Activated T-cell treated with anti-CD3 and anti-CD28 coated beads, Interleukin-2, amount 50 U/mL, for 72 hours (primary cell): Measurements from ENCODE around the gene NMNAT1. TPM values are rescaled to one million over a fixed set of nuclear protein-coding genes. Genes with fewer than 3 reads are reported as not detected.
A peak's percentile ranks its signal among the peaks of the same experiment; 100 is the strongest.
"Not testable (repeated sequence)": the region's sequence is repeated elsewhere in the genome, so short reads cannot be mapped to it uniquely, and the experiment has no call there.

Experiments used
- ATAC-seq, 2 donors: fragments of 150-1000 bp; cut with Tn5 transposase; replicated peaks in 1 of 2; 2 replicates each; pipeline ENCODE4 v1.10.0; 2021; ENCODE audit warnings: moderate library complexity in 2 of 2, mild to moderate bottlenecking in 1 of 2
- DNase-seq, 2 donors: peaks; one replicate each; pipeline ENCODE4 v3.0.0; 2021 to 2022; ENCODE audit warnings: mixed read lengths in 1 of 2
- H3K27ac Mint-ChIP-seq: one replicate; pipeline ENCODE4 v1.8.0; 2022; ENCODE audit warnings: mild to moderate bottlenecking, moderate library complexity, mixed read lengths
- H3K27me3 Mint-ChIP-seq: one replicate; pipeline ENCODE4 v1.8.0; 2022; ENCODE audit warnings: low read depth, mixed read lengths
- H3K36me3 Mint-ChIP-seq, 2 donors: one replicate each; pipeline ENCODE4 v1.8.0; 2022; ENCODE audit warnings: mixed read lengths in 2 of 2, mild to moderate bottlenecking in 1 of 2; ENCODE audit not compliant: insufficient read depth in 2 of 2
- H3K4me1 Mint-ChIP-seq: one replicate; pipeline ENCODE4 v1.8.0; 2022; ENCODE audit warnings: low read depth, mixed read lengths
- H3K4me3 Mint-ChIP-seq, 2 donors: one replicate each; pipeline ENCODE4 v1.8.0; 2022; ENCODE audit warnings: mild to moderate bottlenecking in 2 of 2, mixed read lengths in 2 of 2, moderate library complexity in 2 of 2
- H3K9me3 Mint-ChIP-seq, 2 donors: one replicate each; pipeline ENCODE4 v1.8.0; 2022; ENCODE audit warnings: mixed read lengths in 2 of 2
- total RNA-seq, 2 donors: library from RNA; stranded (reverse); gene quantifications; one replicate each; pipeline ENCODE4 v1.2.3, GENCODE V29; 2022

NMNAT1 gene
- total RNA-seq, 2 donors from 2014 or later = 12.3 to 13.7 TPM

DNA sequence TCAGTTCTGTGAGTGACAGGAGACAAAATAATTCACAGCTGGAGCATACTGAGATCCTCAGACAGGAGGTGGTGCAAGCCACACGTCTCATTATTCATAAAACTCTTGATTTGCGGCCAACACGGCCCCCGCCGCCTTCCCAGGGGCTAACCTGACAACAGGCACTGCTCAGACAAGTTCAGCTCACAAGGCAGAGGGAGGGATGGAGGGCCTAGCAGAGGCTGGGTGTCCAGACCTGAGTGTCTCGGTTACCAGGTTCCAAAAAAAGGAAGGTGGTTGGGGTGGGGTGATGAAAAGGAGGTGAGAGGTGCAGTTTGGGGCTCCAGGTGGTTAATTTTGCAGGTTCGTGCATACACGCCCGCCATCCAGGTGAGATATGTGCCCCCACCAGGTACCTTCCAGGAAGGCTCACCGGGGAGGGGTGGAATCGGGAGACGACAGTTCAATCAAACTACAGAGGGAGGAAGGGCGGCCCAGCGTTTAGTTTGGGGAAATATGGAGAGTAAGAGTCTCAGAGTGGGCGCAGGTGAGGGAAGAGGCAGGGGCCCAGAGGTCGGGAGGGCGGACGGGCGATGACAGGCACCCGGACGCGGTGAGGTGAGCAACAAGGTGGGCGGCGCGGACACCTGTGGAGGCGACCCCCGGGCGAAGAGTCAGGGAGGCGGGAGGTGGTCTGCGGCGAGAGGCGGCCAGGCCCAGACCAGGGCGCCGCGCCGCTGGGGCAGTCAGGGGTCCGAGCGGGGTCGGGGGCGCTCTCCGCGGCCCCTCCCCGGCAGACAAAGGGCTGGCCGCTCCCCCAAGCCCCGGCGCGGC lies 33.8 kb upstream of the NMNAT1 start:
- Mint-ChIP-seq H3K9me3 (no peaks in the 10 kb centered on the region), H3K27ac (peak overlapping the region; percentile 54), H3K4me1 (peaks cover 66% of the 10 kb centered on the region), H3K4me3 (peak overlapping the region; percentile 95 to 100), H3K36me3 (peaks cover 0 to 2% of the 10 kb centered on the region in 2 donors), H3K27me3 (peaks cover 6% of the 10 kb centered on the region)
- DNase-seq (peak; percentile 67 to 68), ATAC-seq (no peak)

DNA sequence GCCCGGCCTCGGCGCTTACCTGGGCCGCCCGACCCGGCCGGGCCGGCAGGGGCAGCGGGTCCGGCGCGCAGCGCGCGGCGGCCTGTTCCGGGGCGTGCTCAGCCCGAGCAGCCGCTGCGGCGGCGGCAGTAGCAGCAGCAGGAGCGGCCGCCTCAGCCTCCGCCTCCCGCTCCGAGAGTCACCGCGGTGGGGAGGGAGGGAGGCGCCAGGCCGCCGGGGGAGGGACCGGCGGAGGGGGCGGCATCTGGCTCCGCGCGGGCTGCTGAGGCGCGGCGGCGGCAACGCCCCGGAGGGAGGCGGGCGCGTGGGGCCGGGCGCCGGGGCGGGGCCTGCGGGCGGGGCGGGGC lies 33.2 kb upstream of the NMNAT1 start, which contains the start of gene CTNNBIP1:
TSS of gene CTNNBIP1 (minus strand) at position 194 of the 347 bp plus-strand sequence. CDS start 38,205 bp downstream, outside the sequence.
- Mint-ChIP-seq H3K27me3 (peaks cover 6% of the 10 kb centered on the region), H3K36me3 (peaks cover 0 to 2% of the 10 kb centered on the region in 2 donors), H3K4me3 (peak within 1 kb of the TSS; percentile 97 to 100), H3K4me1 (peaks cover 62% of the 10 kb centered on the region), H3K9me3 (no peaks in the 10 kb centered on the region), H3K27ac (peak within 1 kb of the TSS; percentile 92)
- ATAC-seq (peak; percentile 82 to 84), DNase-seq (no peak)

DNA sequence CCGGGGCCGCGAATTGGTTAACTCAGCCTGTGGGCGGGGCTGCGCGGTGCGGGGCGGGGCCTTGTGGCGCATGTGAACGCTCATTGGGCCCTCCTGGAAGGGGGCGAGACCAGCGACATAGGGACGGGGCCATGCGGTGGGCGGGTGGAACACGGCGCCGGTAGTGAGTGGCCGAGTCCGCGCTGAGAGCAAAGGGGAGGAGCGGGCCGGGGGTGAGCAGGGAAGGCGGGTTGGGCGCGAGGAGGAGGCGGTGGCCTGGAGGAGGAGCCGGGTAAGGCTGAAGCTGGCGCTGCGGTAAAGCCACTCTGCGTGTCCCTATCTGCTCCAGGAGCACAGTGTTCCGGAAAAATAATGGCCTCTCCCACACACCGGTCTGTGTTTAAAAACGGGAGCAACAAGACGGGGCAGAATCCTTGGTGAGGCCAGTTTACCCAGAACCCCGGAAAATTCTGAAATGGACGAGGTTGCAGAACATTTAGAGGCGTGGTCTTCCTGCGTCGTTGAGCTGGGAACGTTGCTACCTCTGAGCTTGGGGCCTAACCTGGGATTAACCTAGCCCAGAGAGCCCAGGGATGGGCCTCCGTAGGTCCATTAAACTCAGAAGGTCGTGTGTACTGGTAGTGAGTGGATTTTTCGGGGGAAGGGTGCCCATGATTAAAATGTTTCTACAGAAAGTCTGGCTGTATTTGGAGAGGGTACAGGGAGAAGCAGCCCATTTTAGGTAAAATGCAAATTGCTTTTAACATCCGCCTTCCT lies 32.7 kb upstream of the NMNAT1 start:
- peak overlapping the region; percentile 92 for H3K27ac Mint-ChIP-seq
- peaks cover 0 to 2% of the 10 kb centered on the region in 2 donors for H3K36me3 Mint-ChIP-seq
- ATAC-seq = peak; percentile 95
- peak; percentile 99 to 100 for DNase-seq
- peaks cover 6% of the 10 kb centered on the region for H3K27me3 Mint-ChIP-seq
- peaks cover 56% of the 10 kb centered on the region for H3K4me1 Mint-ChIP-seq
- no peaks in the 10 kb centered on the region for H3K9me3 Mint-ChIP-seq
- peak overlapping the region; percentile 96 to 97 for H3K4me3 Mint-ChIP-seq

DNA sequence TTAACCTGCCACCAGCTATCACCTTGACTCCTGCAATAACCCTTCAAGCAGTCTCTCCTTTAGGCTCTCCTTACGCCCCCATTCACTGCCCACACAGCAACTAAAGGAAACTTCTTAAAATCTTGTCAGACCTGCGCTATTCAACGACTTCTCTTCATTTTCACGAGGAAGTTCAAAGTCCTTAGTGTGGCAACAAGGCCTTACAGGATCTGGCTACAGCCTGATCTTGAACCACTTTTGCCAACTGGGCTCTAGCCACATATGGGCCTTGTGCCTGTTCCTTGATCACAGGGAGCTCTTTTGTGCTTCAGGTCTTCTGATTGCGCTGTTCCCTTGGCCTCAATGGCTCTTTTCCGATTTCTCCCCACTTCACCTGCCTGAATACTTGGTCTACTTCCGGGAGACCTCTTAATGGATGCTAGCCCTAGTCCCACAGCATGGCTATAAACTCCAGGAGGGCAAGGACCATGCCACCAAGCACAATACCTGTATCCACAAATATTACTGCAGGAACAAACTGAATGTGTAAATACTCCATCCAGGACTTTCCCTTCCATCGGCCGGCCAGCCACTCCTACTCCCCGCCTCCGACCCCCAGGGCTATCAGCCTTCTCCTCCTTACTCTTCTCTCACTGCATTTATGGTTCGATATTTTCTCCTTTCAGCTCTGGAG lies 30.9 kb upstream of the NMNAT1 start:
- Mint-ChIP-seq H3K27me3 (peaks cover 5% of the 10 kb centered on the region), H3K4me3 (peak overlapping the region; percentile 7 to 48), H3K9me3 (no peaks in the 10 kb centered on the region), H3K36me3 (peaks cover 0 to 2% of the 10 kb centered on the region in 2 donors), H3K4me1 (peaks cover 47% of the 10 kb centered on the region), H3K27ac (no peak overlapping the region)
- ATAC-seq (no peak), DNase-seq (no peak)

DNA sequence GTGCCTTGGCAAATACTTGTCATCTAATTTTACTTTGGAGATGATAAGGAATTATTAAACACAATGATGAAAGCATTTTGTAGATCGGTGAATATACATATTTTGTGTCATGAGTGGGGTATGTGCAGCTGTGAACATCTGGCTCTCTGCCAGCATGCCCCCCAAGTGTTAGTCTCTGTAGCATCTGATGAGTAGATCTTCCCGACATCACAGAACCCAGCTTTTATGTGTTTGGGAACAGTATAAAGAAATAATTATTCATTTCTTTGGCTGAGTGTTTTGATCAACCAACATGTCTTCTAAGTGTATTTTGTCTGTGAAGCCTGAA lies 28.7 kb upstream of the NMNAT1 start:
- no peaks in the 10 kb centered on the region for H3K9me3 Mint-ChIP-seq
- peaks cover 33% of the 10 kb centered on the region for H3K4me1 Mint-ChIP-seq
- no peaks in the 10 kb centered on the region for H3K36me3 Mint-ChIP-seq
- no peak overlapping the region for H3K4me3 Mint-ChIP-seq
- H3K27ac Mint-ChIP-seq = no peak overlapping the region
- DNase-seq (no peak), ATAC-seq (no peak)
- H3K27me3 Mint-ChIP-seq = no peaks in the 10 kb centered on the region

DNA sequence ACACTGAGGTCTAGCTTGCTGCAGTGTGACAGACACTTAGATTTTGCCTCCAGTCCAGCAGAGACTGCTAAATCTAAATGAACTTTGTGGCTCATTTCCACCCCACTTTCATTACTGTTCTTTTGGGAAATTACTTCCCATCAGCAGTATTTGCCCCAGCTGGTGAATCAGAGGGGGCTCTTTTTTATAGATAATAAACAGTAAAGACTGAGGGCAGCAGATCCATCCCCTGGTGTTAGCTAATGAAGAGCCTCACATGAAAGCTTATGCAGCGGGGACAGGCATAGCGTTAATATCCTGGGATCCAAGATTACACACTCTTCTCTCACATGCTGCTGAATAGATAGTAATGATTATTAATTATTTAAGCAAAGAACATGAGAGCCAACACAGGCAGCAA lies 26.8 kb upstream of the NMNAT1 start:
- no peak for ATAC-seq
- Mint-ChIP-seq H3K36me3 (no peaks in the 10 kb centered on the region), H3K9me3 (no peaks in the 10 kb centered on the region), H3K4me3 (no peak overlapping the region), H3K27ac (no peak overlapping the region), H3K27me3 (no peaks in the 10 kb centered on the region), H3K4me1 (peaks cover 26% of the 10 kb centered on the region)
- no peak for DNase-seq

DNA sequence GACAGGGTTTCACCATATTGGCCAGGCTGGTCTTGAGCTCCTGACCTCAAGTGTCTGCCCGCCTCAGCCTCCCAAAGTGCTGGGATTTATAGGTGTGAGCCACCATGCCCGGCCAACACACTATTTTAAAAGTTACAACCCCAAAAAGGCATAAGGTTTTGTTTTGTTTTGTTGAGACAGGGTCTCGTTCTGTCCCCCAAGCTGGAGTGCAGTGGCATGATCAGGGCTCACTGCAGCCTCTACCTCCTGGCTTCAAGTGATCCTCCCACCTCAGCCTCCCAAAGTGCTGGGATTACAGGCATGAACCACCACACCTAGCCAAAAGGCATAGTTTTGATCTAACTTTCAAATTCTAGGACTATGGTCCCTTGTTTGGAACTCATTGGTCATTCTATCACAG lies 25.8 kb upstream of the NMNAT1 start:
- not testable (repeated sequence) for H3K36me3 Mint-ChIP-seq, H3K9me3 Mint-ChIP-seq, DNase-seq, H3K27me3 Mint-ChIP-seq, H3K4me3 Mint-ChIP-seq, ATAC-seq, H3K27ac Mint-ChIP-seq
- peaks cover 19% of the 10 kb centered on the region for H3K4me1 Mint-ChIP-seq

DNA sequence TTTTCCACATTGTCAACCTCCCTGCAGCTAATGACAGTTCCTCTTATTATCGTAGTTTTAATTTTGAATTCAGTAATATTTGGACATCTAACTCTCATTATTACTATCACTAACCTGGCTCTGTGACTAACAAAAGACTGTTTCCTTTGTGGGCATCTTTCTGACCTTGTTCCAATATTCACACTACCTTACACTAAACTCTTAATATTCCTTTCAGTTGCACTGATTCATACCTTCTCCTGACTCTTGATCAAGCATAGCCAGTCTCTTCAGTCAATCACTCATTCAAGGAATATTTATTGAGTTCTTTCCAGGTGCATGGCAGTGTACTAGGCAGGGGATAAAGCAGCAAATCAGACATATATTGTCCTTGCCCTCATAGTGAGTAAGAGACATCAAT lies 25.4 kb upstream of the NMNAT1 start:
- peak in 1 of 2 donors; percentile 42 for ATAC-seq
- H3K27ac Mint-ChIP-seq = no peak overlapping the region

DNA sequence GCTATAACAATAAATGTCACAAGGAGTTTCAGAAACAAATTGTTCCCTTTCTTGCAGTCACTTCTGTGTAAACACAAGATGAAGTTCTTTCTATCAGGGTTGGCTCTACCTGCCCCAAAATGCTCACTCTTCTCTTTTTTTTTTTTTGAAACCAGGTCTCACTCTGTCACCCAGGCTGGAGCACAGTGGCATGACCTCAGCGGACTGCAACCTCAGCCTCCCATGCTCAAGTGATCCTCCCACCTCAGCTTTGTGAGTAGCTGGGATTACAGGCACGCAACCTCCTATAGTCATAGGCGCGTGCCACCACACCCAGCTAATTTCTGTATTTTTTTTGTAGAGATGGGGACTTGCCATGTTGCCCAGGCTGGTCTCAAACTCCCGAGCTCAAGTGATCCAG lies 22.7 kb upstream of the NMNAT1 start:
- Mint-ChIP-seq H3K4me1 (peaks cover 8% of the 10 kb centered on the region), H3K36me3 (no peaks in the 10 kb centered on the region), H3K9me3 (no peaks in the 10 kb centered on the region), H3K27me3 (no peaks in the 10 kb centered on the region), H3K27ac (no peak overlapping the region), H3K4me3 (no peak overlapping the region)
- DNase-seq (no peak), ATAC-seq (no peak)

More for the DNA sequence above, 25.4 kb upstream of the NMNAT1 start:
- peaks cover 15% of the 10 kb centered on the region for H3K4me1 Mint-ChIP-seq
- no peaks in the 10 kb centered on the region for H3K36me3 Mint-ChIP-seq
- H3K9me3 Mint-ChIP-seq = no peaks in the 10 kb centered on the region
- H3K27me3 Mint-ChIP-seq = no peaks in the 10 kb centered on the region
- H3K4me3 Mint-ChIP-seq = no peak overlapping the region
- no peak for DNase-seq

DNA sequence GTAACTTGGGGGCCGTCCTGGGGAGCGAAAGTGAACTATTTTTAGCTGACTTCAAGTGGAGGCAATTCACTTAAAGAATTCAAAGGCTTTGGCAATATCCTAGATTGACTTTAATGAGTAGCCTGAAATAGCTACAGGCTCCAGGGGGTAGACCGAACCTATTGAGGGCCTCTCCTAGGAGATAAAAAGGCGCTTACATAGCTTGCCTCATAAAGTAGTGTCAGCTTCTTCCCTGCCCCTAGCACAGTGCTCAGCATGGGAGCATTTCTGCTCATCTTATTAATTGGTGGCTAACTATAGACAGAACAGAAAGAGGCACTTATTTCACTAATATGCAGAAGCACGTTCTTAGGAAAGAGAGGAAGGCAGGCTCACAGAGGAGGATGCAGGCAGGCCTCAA lies 20.9 kb upstream of the NMNAT1 start:
- no peaks in the 10 kb centered on the region for H3K27me3 Mint-ChIP-seq
- H3K27ac Mint-ChIP-seq = no peak overlapping the region
- H3K4me1 Mint-ChIP-seq = peaks cover 8% of the 10 kb centered on the region
- H3K4me3 Mint-ChIP-seq = no peak overlapping the region
- H3K36me3 Mint-ChIP-seq = no peaks in the 10 kb centered on the region
- no peak for DNase-seq
- no peak for ATAC-seq
- H3K9me3 Mint-ChIP-seq = no peaks in the 10 kb centered on the region

DNA sequence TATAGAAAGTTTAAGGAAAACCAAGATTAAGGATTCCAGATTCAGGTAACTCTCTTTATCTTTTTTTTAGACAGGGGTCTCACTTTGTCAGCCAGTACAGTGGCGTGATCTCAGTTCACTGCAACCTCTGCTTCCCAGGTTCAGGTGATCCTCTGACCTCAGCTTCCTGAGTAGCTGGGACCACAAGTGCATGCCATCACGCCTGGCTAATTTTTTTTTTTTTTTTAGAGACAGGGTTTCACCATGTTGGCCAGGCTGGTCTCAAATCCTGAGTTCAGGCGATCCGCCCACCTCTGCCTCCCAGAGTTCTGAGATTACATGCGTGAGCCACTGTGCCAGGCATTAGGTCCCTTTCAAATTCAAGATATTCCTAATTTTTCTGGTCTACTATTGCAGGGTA lies 16.0 kb upstream of the NMNAT1 start:
- DNase-seq (no peak), ATAC-seq (no peak)
- no peak overlapping the region for H3K27ac Mint-ChIP-seq
- no peaks in the 10 kb centered on the region for H3K4me1 Mint-ChIP-seq
- H3K4me3 Mint-ChIP-seq = no peak overlapping the region
- no peaks in the 10 kb centered on the region for H3K27me3 Mint-ChIP-seq
- H3K9me3 Mint-ChIP-seq = no peaks in the 10 kb centered on the region
- peaks cover 3 to 7% of the 10 kb centered on the region in 2 donors for H3K36me3 Mint-ChIP-seq

DNA sequence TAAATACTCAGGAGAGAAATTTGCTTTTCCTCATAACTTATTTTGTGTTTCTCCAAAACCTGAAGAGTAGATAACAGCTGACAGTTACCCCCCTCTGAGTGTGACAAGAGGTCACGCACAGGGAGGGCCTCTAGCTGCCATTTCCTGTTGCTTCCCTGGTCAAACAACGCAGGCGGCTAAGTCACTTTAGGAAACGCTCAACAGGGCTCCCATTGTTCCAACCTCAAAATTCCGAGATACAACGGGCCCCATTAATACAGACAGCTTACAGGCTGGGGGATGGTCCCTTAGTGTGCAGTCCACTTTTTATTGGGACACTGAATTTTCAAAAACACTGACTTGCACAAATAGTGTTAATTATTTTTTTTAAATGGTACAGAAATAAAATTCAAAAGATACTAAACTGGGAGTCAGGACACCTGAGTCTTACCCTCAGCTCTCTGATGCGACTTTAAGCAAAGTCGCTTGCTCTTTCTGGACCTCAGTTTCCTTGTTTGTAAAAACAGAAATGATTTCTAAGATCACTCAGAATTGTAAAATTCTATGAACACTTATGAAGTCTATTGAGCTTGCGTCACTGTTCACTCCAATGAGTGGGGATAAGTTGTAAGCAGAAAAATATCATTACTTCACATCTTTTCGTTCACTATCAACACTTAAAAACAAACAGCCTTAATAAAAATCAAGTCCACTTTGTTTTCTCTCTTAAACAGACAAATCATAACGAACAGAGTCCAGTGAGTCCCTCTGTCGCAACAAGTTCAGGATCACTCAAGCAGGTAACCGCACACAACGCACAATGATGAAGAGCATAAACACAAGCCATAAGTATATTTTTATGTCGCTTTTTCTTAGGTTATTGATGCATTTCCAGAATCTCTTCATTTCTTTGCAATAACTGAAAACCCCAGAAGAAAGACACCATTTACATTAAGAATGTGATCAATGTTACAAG lies 13.6 kb upstream of the NMNAT1 start:
- peaks cover 3 to 10% of the 10 kb centered on the region in 2 donors for H3K36me3 Mint-ChIP-seq
- no peak for DNase-seq
- no peaks in the 10 kb centered on the region for H3K4me1 Mint-ChIP-seq
- no peak overlapping the region for H3K4me3 Mint-ChIP-seq
- no peak for ATAC-seq
- no peak overlapping the region for H3K27ac Mint-ChIP-seq
- no peaks in the 10 kb centered on the region for H3K9me3 Mint-ChIP-seq
- no peaks in the 10 kb centered on the region for H3K27me3 Mint-ChIP-seq
